Fibroblast of the conjunctiva (primary cell): ENCODE results near the gene TEX261.
A peak's percentile ranks its signal among the peaks of the same experiment; 100 is the strongest.

Experiments used
- DNase-seq: peaks from one replicate; pipeline ENCODE4 v3.0.0-alpha.2; 2010; ENCODE audit warnings: low read depth

The TEX261 gene

DNA sequence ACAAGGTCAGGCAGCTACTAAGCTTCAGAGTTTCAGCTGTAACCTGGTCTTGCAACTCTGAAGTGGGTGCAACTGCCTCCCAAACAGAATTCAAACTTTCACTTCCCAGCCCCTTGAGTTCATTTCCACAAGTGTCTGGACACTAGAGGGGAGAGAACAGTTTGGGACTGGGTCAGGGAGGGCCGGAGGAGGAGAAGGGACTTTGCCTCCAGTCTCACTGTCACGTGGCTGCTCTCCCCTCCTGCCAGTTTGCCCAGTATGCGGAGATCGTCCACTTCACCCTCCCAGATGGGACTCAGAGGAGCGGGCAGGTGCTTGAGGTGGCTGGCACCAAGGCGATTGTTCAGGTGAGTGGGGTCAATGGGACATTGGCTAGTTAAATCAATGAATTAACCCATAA lies 36.9 kb downstream of the TEX261 start:
- no peak for DNase-seq

DNA sequence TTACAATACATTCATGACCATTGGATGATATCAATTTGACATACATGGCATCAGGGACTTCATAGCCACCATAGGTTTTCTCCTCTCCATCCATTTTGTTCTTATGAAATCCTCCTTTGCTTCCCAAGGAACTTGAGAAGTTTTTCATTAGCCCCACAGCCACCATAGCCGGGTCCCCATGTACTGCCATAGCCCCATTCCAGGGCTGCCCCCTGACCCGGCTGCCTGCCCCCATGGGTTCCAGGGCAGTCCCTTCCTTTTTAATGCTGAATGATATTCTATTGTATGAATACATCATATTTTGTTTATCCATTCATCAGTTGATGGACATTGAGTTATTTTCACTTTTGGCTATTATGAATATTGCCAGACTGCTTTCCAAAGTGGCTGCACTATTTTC lies 38.5 kb downstream of the TEX261 start:
- no peak for DNase-seq

DNA sequence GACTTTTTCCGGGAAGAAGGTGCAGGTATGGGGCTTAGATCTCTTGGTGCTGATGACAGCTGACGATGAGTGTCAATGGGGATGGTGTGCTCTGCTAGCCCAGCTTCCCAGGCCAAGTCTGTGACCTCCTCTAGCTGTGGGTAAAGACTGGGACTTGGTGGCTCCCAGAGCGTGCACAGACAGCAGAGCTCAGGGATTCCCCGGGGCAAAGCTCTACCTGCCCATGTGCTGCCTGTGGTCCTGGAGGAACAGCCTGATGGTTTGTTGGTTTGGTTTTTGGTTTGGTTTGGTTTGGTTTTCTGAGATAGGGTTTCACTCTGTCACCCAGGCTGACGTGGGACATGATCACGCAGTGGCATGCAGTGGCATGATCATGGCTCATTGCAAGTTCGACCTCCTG lies 39.8 kb downstream of the TEX261 start:
- no peak for DNase-seq

- DNase-seq, result no peak
These were observed 45.6 kb downstream of the TEX261 start for GRCh38 chr2:70949086-70949485.

DNA sequence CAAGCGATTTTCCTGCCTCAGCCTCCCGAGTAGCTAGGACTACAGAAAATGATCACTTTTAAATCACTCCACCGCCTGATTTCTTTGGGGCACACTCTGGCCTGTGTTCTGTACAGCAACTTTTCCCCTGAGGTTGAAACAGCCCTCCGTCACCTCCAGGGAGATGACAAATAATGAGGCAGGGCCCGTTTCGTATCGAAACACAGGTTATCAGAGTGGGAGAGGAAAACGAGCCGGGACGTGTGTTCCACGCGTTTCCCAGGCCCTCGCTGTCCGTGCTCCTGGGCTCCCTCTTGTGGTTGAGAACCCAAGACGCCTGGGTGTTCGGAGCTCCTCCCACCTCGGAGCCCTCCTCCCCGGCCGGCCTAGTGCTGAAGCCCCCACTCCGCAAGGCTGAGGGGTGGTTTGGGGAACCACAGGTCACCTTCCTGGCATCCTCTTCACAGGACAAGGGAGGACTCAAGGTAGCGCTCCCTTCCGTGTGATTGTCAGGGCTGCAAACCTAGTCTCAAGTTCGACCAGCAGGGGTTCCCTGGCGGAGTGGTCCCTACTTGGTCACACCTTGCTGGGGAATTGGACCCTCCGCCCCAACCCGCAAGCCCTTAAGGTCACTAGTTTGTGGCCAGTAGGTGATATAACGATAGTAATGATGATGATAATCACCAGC lies 46.2 kb downstream of the TEX261 start:
- DNase-seq, result peak; percentile 42

GRCh38 chr2:70947556-70948184 lies 47.0 kb downstream of the TEX261 start:
- no peak for DNase-seq

DNA sequence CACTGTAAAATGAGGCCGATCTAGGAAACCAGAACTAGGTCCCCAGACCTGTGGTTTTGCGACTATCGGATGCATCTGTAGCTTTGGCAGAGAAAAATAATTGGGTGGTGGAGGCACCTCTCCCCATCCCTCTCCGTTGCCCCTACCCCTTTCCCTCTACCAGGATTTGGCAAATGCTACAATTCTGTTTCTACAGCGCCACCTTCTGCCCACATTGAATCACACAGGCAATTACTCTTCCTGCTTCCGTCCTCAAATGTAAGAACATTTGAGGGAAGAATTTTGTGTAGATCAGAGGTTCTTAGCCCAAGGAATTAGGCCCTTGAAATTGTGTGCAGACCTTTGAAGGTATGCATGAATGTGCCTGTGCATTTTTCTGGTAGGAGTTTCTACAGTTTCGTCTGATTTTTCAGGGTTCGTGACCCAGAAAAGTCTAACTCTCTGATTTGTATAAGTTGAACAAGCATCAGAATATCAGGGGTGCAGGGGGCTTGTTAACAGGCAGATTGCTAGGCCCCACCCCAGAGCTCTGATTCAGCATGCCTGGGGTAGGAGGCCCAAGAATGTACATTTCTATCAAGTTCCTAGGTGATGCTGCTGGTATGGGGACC lies 47.7 kb downstream of the TEX261 start:
- peak; percentile 52 for DNase-seq

DNA sequence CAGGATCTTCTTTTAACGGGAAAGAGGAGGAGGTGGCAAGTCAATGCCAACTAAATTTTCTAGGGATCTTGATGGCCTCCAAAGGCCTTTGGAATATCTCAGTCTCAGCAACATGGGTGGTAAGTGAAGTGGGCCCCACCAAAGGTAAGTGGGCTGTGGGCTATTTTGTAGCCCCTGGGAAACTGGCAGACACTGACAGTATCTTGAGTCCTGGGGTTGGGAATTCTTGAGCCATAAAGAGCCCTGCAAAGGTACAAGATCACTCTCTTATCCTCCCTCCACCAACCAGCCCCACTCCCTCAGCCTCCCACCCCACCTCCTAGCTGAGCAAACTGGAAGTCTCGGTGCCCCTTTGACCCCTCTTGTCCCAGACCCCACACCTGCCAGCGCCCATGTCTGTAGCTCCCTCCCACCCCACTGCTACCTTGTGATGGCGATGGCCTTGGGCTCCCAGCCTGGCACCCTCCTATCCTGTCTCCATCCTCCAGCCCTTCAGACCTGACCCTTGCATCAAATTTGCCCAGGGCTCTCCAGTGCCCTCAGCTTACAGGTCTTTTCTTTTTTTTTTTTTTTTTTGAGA lies 50.5 kb downstream of the TEX261 start:
- no peak for DNase-seq

DNA sequence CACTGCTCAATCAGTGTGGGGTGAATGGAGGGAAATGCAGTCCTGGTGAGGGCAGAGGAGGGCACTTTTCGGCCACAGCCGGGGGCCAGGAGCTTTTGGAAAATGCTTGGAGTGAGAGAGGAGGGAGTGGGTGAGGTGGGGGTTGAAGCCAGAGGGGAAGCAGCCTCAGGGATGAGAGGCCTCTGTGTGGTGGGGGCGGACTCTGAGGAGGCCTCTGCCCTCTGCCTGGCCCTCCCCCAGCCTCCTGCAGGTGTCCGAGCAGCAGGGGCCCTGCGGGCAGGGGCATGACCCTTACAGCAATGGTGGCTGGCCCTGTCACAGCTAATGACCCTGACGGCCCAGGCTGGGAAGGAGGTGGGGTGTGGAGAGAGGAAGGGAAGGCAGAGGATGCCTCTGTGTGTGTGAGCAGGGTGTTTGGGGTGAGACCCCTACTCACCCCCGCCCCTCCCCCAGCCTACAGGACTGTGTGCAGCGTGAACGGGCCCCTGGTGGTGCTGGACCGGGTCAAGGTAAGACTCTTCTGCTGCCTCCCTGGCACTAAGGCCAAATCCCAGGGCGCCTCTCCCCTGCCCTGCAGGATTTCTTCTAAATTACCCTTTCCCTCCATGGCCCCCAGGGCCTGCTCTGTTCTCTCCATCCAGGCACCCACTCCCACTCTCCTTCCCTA lies 51.3 kb downstream of the TEX261 start:
- no peak for DNase-seq

DNA sequence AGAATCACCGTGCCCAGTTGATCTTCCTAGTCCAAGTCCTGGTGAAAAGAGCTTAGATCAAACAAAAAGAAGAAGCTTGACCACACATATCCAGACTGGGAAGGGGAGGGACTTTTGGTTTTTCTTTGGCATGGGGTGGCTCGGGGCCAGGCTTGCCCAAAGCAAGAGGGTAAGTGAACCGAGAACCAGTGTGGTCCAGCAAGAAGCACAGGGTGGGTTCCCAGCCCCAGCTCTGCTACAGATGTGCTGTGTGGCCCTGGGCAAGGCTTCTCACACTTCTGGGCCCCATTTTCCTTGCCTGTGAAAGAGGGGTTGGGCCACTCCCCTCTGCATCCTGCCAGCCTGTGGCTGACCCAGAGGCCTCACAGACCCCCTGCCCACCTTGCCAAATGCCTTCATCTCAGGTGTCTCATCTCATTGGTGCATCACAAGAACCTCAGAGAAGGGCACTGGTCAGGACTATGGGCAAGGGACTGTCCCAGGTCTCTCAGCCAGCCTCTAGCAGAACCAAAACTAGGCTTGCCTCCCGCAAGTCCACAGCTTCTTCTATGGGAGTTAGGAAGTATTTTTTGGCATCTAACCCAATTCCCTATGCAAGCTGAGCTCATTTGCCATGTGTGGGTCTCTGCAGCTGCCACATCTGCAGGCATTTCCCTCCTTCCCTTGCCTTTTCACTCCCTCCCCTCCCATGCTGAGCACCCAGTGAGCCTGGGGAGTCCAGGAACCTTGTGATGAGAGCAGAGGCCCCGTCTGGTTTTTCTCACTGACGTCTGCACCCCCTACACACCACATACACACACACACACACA lies 52.1 kb downstream of the TEX261 start:
- DNase-seq, result no peak

DNA sequence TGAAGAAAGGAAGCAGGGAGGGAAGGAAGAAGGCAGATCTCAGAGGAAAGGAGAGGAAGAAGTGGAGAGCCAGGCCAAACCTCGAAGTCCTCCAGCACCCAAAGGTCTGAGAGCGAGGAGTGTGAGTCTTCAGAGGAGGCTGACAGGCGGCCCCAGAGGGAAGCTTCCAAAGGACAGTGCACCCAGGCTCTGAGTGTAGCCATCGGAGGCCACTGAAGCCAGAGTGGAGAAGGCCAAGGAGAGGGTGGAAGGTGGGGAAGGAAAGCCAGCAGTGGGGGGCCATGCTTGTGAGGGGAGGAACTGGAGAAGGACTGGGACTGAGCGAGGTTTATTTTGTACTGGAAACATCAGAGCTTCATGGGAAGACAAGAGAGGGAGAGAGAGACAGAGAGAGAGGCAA lies 53.0 kb downstream of the TEX261 start:
- DNase-seq, result no peak

- DNase-seq, result no peak
These were observed 53.5 kb downstream of the TEX261 start for GRCh38 chr2:70941186-70941585.

- DNase-seq, result no peak
These were observed 54.7 kb downstream of the TEX261 start for GRCh38 chr2:70939839-70940580.

GRCh38 chr2:70939001-70939838 lies 55.5 kb downstream of the TEX261 start:
- DNase-seq, result no peak

GRCh38 chr2:70938586-70938950 lies 56.1 kb downstream of the TEX261 start:
- DNase-seq, result no peak

DNA sequence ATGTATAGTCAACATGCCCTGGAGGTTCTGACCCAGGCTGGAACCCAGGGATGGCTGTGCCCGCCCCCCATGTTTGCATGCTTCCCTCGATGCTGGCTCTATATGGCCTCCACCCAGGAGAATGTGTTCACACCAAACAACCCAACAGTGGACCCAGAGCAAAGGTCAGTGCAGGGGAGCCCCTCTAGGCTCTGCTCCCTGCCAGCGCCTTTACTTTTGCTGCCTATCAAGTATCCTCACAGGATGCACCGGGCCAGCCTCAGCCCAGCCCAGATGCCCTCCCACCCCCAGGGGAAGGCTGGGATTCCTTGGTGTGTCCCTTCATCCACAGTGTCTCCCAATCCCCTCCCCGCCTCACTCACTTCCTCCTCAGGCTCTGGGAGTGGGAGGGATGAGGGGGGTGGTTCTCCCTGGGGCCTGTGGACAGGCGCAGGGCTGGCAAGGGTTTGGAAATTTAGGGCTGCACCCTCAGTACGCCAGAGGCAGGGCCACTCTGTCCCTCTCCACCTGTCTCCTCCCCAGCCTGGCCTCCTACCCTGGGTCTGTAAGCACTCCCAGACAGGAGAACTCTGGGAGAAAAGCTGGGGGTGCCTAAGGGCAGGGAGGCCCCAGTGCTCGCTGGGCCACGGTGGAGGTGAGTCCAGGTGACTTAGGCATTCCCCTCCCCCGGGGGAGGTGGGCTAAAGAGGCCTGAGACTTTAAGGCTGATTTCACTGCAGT lies 56.6 kb downstream of the TEX261 start:
- no peak for DNase-seq

DNA sequence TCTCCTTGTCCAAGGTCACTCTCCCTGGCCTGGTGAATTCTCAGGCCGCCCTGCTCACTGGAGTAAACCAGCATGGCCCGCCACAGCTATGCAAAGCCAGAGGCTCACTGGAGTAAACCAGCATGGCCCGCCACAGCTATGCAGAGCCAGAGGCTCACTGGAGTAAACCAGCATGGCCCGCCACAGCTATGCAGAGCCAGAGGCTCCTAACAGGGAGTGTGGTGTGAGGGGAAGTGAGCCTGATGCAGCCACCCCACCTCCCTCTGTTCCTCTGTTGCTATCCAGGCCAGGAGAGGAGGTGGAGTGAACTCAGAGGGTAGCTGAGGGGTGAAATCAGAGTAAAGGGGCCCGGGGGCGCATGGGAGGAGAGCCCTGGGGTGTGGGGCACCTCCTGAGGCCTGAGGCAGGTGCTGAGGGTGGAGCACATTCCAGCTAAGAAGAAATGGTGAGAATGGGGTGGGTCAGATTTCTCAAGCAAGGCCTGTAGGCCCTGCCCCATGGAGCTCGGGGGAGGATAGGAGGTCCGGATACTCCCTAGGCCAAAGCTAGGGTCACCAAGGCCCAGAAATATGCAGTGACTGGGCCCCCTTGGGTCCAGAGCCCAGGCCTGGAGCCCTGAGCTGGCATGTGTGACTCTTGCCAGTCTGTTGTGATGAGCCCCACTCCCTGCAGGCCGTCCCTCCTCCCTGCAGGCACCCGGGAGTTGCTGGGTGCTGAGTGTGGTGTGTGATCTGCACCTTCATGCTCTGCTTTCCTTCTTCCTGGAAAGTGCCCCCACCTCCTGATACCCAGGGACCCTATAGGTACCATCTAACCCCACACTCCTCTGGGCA lies 57.5 kb downstream of the TEX261 start:
- DNase-seq, result no peak

DNA sequence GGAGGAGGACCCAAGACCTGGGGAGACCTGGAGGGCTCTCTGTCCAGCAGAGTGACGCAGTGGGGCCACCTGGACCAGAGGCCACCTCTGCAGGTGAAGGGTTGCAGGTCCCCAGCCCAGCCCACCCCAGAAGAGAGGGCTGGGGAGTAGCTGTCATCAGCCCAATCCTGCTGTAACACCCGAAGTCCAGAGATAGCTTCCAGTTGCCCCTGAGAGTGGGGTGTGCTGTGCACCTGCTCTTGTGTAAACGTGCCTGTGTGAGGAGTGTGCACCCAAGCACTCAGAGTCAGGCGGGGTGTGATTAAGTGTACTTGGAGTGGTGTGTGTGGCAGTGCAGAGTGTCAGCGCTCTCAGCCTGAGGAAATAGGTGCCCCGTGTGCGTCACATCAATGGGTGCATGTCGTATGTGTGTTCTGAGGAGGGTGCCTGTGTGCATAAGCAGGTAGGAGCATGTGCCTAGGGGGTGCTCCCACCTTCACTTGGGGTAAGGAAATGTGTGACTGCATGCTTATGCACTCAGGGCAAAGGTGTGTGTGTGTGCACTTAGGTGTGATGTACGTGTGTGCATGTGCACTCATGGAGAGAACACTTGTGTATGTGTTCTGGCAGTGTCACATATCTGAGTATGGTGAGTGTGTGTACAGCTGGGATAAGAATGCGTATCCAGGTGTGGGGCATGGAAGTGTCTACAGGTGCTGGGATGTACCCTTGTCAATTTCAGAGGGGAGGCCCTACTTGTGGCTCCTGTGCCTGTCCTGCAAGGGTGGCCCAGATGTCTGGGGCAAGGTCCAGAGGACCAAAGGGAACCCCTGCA lies 58.3 kb downstream of the TEX261 start:
- no peak for DNase-seq
